Breast epithelium (tissue), 4 donors: ENCODE results near the gene FTO. TPM values are rescaled to one million over a fixed set of nuclear protein-coding genes. Genes with fewer than 3 reads are reported as not detected.

Experiments
- DNase-seq, 2 donors: peaks; one replicate each; pipeline ENCODE4 v3.0.0-alpha.2; 2019; ENCODE audit warnings: low spot score in 2 of 2
- H3K27ac ChIP-seq, 2 donors: fragments of 200-600 bp; sonication (generic) in 1 of 2; one replicate each; pipeline ENCODE4 v1.5.1; 2016 to 2019; ENCODE audit warnings: mild to moderate bottlenecking in 1 of 2
- H3K27me3 ChIP-seq, 2 donors: fragments of 200-600 bp; sonication (generic) in 1 of 2; one replicate each; pipeline versions ENCODE4 v1.5.1 to v1.6.0; 2017 to 2019; ENCODE audit warnings: control low read depth in 1 of 2, mild to moderate bottlenecking in 1 of 2
- H3K36me3 ChIP-seq: fragments of 200-600 bp; one replicate; pipeline ENCODE4 v1.5.1; 2019
- H3K4me1 ChIP-seq, 2 donors: fragments of 200-600 bp; sonication (generic); one replicate each; pipeline ENCODE4 v1.5.1; 2016 to 2019; ENCODE audit warnings: control low read depth in 1 of 2
- H3K4me3 ChIP-seq, 3 donors: fragments of 200-600 bp; sonication (generic); 1 replicate in 2 of 3; 2 replicates in 1 of 3; pipeline ENCODE4 v1.5.1; 2016 to 2019; ENCODE audit warnings: mild to moderate bottlenecking in 3 of 3, moderate library complexity in 2 of 3
- H3K9me3 ChIP-seq, 2 donors: fragments of 200-600 bp; sonication (generic) in 1 of 2; one replicate each; pipeline ENCODE4 v1.5.1; 2016 to 2019; ENCODE audit warnings: control low read depth in 1 of 2
- CTCF ChIP-seq, 3 donors: fragments of 450-650 bp; IDR thresholded peaks; one replicate each; pipeline ENCODE4 v1.5.1; 2016 to 2017; ENCODE audit warnings: antibody characterized with exemption in 3 of 3, mild to moderate bottlenecking in 3 of 3, moderate library complexity in 3 of 3
- POLR2A ChIP-seq: fragments of 450-650 bp; IDR thresholded peaks from one replicate; pipeline ENCODE4 v1.6.1; 2016; ENCODE audit warnings: antibody characterized with exemption, mild to moderate bottlenecking, moderate library complexity
- POLR2AphosphoS5 ChIP-seq, 3 donors: sonication (generic); formaldehyde crosslinking; IDR thresholded peaks; one replicate each; pipeline ENCODE4 v1.6.1; 2017; ENCODE audit warnings: antibody characterized with exemption in 3 of 3
- intact Hi-C: fragments of 100-400 bp; cut with DNase I; formaldehyde crosslinking; loops from one replicate; pipeline ENCODE4 v1.15.1; 2023; ENCODE audit warnings: low total_unique reads
- total RNA-seq, 3 donors: library from RNA; depleted of rRNA; stranded (reverse); fragments of >200 nt; gene quantifications; one replicate each; pipeline ENCODE4 v1.1.0, GENCODE V29; 2016

Gene FTO
- total RNA-seq, 3 donors from 2014 or later, result 109 to 193 (median 174) TPM

- TF ChIP-seq POLR2AphosphoS5 (IDR thresholded peaks at IDR 0.05) (no peak), CTCF (IDR thresholded peaks at IDR 0.05) (no peak), POLR2A (no peak)
- Histone ChIP-seq H3K27ac (peak overlapping the region; percentile 21 to 62), H3K4me1 (peaks cover 0 to 16% of the 10 kb centered on the region in 2 donors), H3K4me3 (no peak overlapping the region), H3K27me3 (no peaks in the 10 kb centered on the region), H3K9me3 (no peaks in the 10 kb centered on the region), H3K36me3 (no peaks in the 10 kb centered on the region)
- no peak for DNase-seq
- intact Hi-C loops, result no loop called here
Observed at GRCh38 chr16:53822936-53823529, 119.1 kb downstream of the FTO start.

GRCh38 chr16:53826658-53827057 is 122.7 kb downstream of the FTO start:
- TF ChIP-seq POLR2A (no peak), POLR2AphosphoS5 (IDR thresholded peaks at IDR 0.05) (no peak), CTCF (IDR thresholded peaks at IDR 0.05) (no peak)
- intact Hi-C loops, result loop anchor here (5.0 kb wide), 1 partner anchor 774 kb away; the partner anchor contains the start of genes CHD9 and CHD9NB
- H3K27ac ChIP-seq, result peak overlapping the region; percentile 33 to 78
- H3K4me3 ChIP-seq, result no peak overlapping the region
- peaks cover 0 to 16% of the 10 kb centered on the region in 2 donors for H3K4me1 ChIP-seq
- no peaks in the 10 kb centered on the region for H3K36me3 ChIP-seq
- no peaks in the 10 kb centered on the region for H3K27me3 ChIP-seq
- H3K9me3 ChIP-seq, result no peaks in the 10 kb centered on the region
- no peak for DNase-seq

- no peaks in the 10 kb centered on the region for H3K36me3 ChIP-seq
- H3K27ac ChIP-seq, result peak overlapping the region; percentile 33 to 78
- intact Hi-C loops, result loop anchor here (5.0 kb wide), 1 partner anchor 775 kb away; the partner anchor contains the start of genes CHD9 and CHD9NB
- H3K4me3 ChIP-seq, result no peak overlapping the region
- H3K27me3 ChIP-seq, result no peaks in the 10 kb centered on the region
- TF ChIP-seq POLR2A, result no peak
- TF ChIP-seq CTCF (IDR thresholded peaks at IDR 0.05), result no peak
- no peak for TF ChIP-seq POLR2AphosphoS5 (IDR thresholded peaks at IDR 0.05)
- H3K4me1 ChIP-seq, result peaks cover 0 to 10% of the 10 kb centered on the region in 2 donors
- no peak for DNase-seq
- H3K9me3 ChIP-seq, result no peaks in the 10 kb centered on the region
Observed at GRCh38 chr16:53827741-53828140, 123.8 kb downstream of the FTO start.

GRCh38 chr16:53829186-53829747 is 125.3 kb downstream of the FTO start:
- intact Hi-C loops, result loop anchor here (5.0 kb wide), 1 partner anchor 777 kb away; the partner anchor contains the start of genes CHD9 and CHD9NB

More at GRCh38 chr16:53829186-53829747, 125.3 kb downstream of the FTO start:
- DNase-seq, result no peak
- H3K27ac ChIP-seq, result peak overlapping the region; percentile 54 to 74
- H3K9me3 ChIP-seq, result no peaks in the 10 kb centered on the region
- no peak overlapping the region for H3K4me3 ChIP-seq
- no peaks in the 10 kb centered on the region for H3K36me3 ChIP-seq
- no peaks in the 10 kb centered on the region for H3K27me3 ChIP-seq
- TF ChIP-seq POLR2A (no peak), CTCF (IDR thresholded peaks at IDR 0.05) (no peak), POLR2AphosphoS5 (IDR thresholded peaks at IDR 0.05) (no peak)
- H3K4me1 ChIP-seq, result peaks cover 0 to 10% of the 10 kb centered on the region in 2 donors
